Activated naive CD8-positive, alpha-beta T cell treated with anti-CD3 and anti-CD28 coated beads, Interleukin-2, amount 10 ng/mL, durations not matched to agents 7 days and 5 days (primary cell): ENCODE data around the gene ADRA2B. TPM values are rescaled to one million over a fixed set of nuclear protein-coding genes. Genes with fewer than 3 reads are reported as not detected.
A peak's percentile ranks its signal among the peaks of the same experiment; 100 is the strongest.

Experiments
- ATAC-seq: fragments of 150-1000 bp; cut with Tn5 transposase; one replicate; pipeline ENCODE4 v1.10.0; 2021; ENCODE audit warnings: low read depth, moderate library complexity
- POLR2A ChIA-PET: fragments of 350-600 bp; sonication (Branson Sonifier 250); formaldehyde crosslinking; loops from one replicate; lab custom pipeline; 2021; ENCODE audit warnings: antibody characterized with exemption; lab: Charles Lee
- DNase-seq: peaks from one replicate; pipeline ENCODE4 v3.0.0; 2021
- H3K27ac Mint-ChIP-seq: one replicate; pipeline ENCODE4 v1.8.0; 2022; ENCODE audit warnings: mild to moderate bottlenecking, mixed read lengths
- H3K27me3 Mint-ChIP-seq: one replicate; pipeline ENCODE4 v1.8.0; 2022; ENCODE audit warnings: mild to moderate bottlenecking, moderate library complexity, mixed read lengths
- H3K36me3 Mint-ChIP-seq: one replicate; pipeline ENCODE4 v1.8.0; 2021; ENCODE audit warnings: mild to moderate bottlenecking, mixed read lengths
- H3K4me1 Mint-ChIP-seq: one replicate; pipeline ENCODE4 v1.8.0; 2021; ENCODE audit warnings: mixed read lengths
- H3K4me3 Mint-ChIP-seq: one replicate; pipeline ENCODE4 v1.8.0; 2022; ENCODE audit warnings: mild to moderate bottlenecking, moderate library complexity, mixed read lengths
- H3K9me3 Mint-ChIP-seq: one replicate; pipeline ENCODE4 v1.8.0; 2021; ENCODE audit warnings: mixed read lengths
- total RNA-seq, 2 experiments: library from RNA; stranded (reverse); gene quantifications; one replicate each; pipeline ENCODE4 v1.2.3, GENCODE V29; 2021

Gene ADRA2B
- total RNA-seq, 2 experiments from 2014 or later, result 0.17 to 0.26 TPM

GRCh38 chr2:96139181-96139758 is 22.9 kb upstream of the ADRA2B start:
- POLR2A ChIA-PET, result interaction anchor here (0.9 to 5.5 kb wide), 5 partner anchors 8 to 69 kb away, joined by 3 to 63 read pairs (median 10); partner anchors contain the start of gene STARD7
- no peaks in the 10 kb centered on the region for H3K27me3 Mint-ChIP-seq
- H3K9me3 Mint-ChIP-seq, result no peaks in the 10 kb centered on the region
- ATAC-seq, result no peak
- peaks cover 13% of the 10 kb centered on the region for H3K4me1 Mint-ChIP-seq
- peak overlapping the region; percentile 30 for H3K27ac Mint-ChIP-seq
- DNase-seq, result no peak
- H3K36me3 Mint-ChIP-seq, result no peaks in the 10 kb centered on the region
- no peak overlapping the region for H3K4me3 Mint-ChIP-seq

DNA sequence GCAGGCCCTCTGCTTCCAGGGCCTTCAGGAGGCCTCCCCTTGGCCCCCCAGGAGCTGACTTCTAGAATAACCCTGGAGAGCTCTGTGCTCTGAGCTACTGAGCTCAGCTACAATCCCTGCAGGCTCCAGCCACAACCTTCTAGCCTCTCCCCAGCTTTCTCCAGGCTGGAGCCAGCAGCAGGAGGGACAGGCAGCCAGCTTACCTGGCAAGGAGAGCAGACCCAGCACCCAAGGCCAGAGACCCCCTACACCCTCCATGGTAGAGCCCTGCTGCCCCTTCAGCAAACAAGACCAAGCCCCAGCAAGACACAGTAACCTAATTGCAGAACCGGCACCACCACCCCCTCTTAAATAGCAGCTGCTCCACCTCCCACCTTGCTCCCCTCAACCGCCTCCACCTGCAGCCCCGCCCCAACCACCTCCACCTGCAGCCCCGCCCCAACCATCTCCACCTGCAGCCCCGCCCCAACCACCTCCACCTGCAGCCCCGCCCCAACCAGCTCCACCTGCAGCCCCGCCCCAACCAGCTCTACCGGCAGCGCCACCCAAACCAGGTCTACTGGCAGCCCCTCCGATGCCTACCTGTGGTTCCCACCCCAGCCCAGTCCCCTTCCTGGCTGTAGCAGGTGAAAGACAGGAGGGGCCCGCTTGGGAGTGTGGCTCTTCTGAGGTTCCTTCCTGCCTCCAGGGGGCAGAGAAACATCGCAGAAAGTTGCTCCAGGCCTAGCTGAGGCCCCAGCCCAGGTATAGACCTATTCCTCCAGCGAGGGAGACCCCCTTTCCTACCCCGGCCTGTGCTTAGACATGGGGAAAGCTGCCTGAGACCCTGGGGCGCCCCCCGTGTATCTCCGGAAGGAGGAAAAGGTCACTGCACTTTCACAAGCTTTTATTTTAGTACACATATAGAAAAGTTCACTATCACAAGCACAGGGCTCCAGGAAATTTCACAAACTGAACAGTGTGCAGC is 22.1 kb upstream of the ADRA2B start, which contains the start of gene ASTL:
TSS of gene ASTL (minus strand) at position 324 of the 967 bp plus-strand sequence. CDS start at position 258, 66 bp downstream.
- H3K4me1 Mint-ChIP-seq, result peaks cover 6% of the 10 kb centered on the region
- H3K27ac Mint-ChIP-seq, result peak within 1 kb of the TSS; percentile 30
- H3K9me3 Mint-ChIP-seq, result no peaks in the 10 kb centered on the region
- no peaks in the 10 kb centered on the region for H3K36me3 Mint-ChIP-seq
- no peaks in the 10 kb centered on the region for H3K27me3 Mint-ChIP-seq
- DNase-seq (no peak), ATAC-seq (peak; percentile 55)
- no peak within 1 kb of the TSS for H3K4me3 Mint-ChIP-seq
- POLR2A ChIA-PET, result interaction anchor here (0.7 to 5.5 kb wide), 7 partner anchors 9 to 70 kb away, joined by 3 to 63 read pairs (median 8); partner anchors contain the start of gene STARD7

- POLR2A ChIA-PET, result interaction anchor here (0.7 to 5.5 kb wide), 5 partner anchors 10 to 71 kb away, joined by 3 to 63 read pairs (median 10); partner anchors contain the start of gene STARD7
- H3K4me3 Mint-ChIP-seq, result no peak overlapping the region
- no peaks in the 10 kb centered on the region for H3K4me1 Mint-ChIP-seq
- H3K27me3 Mint-ChIP-seq, result no peaks in the 10 kb centered on the region
- no peak overlapping the region for H3K27ac Mint-ChIP-seq
- no peak for DNase-seq
- no peak for ATAC-seq
- H3K36me3 Mint-ChIP-seq, result no peaks in the 10 kb centered on the region
- H3K9me3 Mint-ChIP-seq, result no peaks in the 10 kb centered on the region
Measured at GRCh38 chr2:96137321-96138178, 21.2 kb upstream of the ADRA2B start.

DNA sequence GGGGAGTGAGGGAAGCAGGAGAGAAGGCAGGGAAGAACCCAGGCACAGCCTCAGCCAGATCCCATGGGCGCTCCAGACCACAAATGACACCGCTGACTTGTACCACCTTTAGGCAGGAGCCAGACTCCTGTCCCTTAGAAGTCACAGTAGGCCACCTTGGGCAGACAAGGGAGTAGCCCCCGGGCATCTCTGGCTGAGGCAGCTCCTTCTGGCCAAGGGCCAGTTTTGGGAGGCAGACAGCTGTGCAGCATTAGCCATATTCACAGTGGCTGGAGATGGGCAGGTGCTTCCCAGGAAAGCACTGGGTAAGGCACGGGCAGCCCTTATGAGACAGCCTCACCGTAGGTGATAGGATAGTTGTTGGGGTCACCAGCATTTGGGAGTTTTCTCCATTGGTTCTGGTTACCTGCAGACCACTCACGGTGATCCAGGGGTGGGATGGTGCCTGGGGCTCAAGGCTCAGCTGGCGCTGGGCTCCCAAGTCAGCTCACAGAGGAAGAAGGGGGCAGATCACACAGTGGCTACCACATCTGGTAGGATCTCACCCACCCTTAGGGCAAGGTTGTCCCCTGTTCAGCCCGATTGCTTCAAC is 19.9 kb upstream of the ADRA2B start:
- Mint-ChIP-seq H3K36me3 (no peaks in the 10 kb centered on the region), H3K27me3 (no peaks in the 10 kb centered on the region), H3K4me1 (no peaks in the 10 kb centered on the region), H3K9me3 (no peaks in the 10 kb centered on the region), H3K4me3 (no peak overlapping the region), H3K27ac (no peak overlapping the region)
- POLR2A ChIA-PET, result interaction anchor here (4.0 kb wide), 1 partner anchor 11 kb away, joined by 16 read pairs; no protein-coding TSS in a partner anchor
- DNase-seq, result no peak
- ATAC-seq, result no peak

DNA sequence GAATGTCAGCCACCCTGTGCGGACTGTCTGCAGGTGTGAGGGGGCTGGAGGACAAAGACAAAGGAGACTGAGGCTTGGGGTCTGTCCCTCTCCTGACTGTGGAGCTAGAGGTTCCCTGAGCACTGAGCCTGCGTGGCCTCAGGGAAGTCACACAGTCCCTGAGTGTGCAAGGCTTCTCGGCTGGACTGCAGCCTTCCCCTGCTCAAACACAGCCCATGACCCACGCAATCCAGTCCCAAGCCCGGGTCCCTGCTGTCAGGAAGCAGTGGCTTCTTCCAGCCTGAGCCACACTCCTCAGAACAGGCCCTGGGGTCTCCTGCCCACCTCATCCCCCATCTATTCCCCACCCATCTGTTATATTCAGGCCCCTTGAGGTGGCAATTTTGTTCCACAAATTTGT is 19.2 kb upstream of the ADRA2B start:
- Mint-ChIP-seq H3K27ac (no peak overlapping the region), H3K9me3 (no peaks in the 10 kb centered on the region), H3K27me3 (no peaks in the 10 kb centered on the region), H3K4me3 (no peak overlapping the region), H3K4me1 (peaks cover 2% of the 10 kb centered on the region), H3K36me3 (no peaks in the 10 kb centered on the region)
- ATAC-seq, result no peak
- POLR2A ChIA-PET, result no interaction called here
- no peak for DNase-seq

GRCh38 chr2:96135171-96135570 is 18.8 kb upstream of the ADRA2B start:
- no peaks in the 10 kb centered on the region for H3K9me3 Mint-ChIP-seq
- H3K27ac Mint-ChIP-seq, result no peak overlapping the region
- H3K27me3 Mint-ChIP-seq, result no peaks in the 10 kb centered on the region
- H3K4me3 Mint-ChIP-seq, result no peak overlapping the region
- POLR2A ChIA-PET, result no interaction called here
- DNase-seq, result no peak
- H3K36me3 Mint-ChIP-seq, result no peaks in the 10 kb centered on the region
- no peak for ATAC-seq
- H3K4me1 Mint-ChIP-seq, result peaks cover 6% of the 10 kb centered on the region

DNA sequence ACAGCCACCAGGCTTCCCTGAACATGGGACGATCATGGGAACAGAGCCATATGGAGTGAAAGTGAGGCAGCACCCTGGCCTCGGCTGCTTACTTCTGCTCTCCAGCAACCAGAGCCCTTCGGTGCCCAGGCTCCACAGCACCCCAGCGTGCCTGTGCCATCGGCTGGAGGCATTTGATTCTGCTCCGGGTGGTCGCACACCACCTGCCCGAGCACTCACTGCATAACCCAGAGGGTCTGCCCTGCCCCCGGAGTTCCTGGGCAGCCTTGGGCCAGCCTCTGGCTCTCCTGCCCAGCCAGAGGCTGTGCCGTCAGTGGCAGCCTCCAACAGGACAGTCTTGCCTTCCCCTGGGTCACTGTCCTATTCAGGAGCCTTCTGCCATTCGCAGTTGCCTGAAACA is 18.1 kb upstream of the ADRA2B start:
- DNase-seq, result no peak
- Mint-ChIP-seq H3K4me3 (no peak overlapping the region), H3K27me3 (no peaks in the 10 kb centered on the region), H3K27ac (no peak overlapping the region), H3K4me1 (peaks cover 6% of the 10 kb centered on the region), H3K9me3 (no peaks in the 10 kb centered on the region), H3K36me3 (no peaks in the 10 kb centered on the region)
- POLR2A ChIA-PET, result no interaction called here
- no peak for ATAC-seq

DNA sequence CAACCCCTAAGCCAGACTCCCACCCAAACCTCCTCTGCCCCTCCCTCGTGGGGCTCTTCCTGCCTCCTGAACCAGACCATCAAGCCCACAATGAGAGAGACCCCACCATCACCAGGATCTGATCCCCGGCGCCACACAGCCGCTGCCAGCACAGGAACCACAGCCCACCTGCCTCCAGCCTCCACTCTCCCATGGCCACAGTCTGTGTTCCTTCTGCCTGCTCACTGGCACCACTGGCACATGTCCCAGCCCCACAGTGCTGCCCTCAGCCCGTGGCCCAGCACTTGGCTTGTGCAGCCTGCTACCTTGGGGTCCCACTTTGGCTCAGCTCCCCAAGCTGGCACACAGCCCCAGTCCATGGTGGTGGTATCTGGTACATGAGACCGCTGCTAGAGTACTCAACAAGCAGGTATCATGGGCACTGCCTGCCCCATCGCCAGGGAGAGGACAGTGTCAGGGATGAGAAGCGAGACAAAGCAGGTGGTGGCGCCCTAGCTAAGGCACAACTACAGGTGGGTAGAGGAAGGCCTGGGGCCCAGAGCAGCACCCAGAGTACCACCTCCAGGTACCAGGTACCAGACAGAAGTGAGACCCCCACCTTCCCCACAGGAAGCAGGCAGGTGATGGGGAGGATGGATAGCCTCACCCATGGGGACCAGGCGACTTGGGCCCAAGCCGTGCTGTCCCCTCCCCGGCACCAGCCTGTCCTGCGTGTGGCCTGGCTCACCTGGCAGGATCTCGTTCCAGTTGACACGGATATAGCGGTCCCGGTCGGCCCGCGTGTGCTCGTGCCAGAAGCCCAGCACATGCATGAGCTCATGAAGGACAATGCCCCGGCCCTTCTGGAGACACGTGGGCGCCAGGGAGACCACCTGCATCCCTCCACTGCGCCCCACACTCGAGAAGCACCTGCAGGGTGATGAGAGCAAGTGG is 15.7 kb upstream of the ADRA2B start:
- H3K27me3 Mint-ChIP-seq, result no peaks in the 10 kb centered on the region
- H3K4me1 Mint-ChIP-seq, result peaks cover 6% of the 10 kb centered on the region
- ATAC-seq (no peak), DNase-seq (no peak)
- no peaks in the 10 kb centered on the region for H3K36me3 Mint-ChIP-seq
- no peak overlapping the region for H3K4me3 Mint-ChIP-seq
- no peaks in the 10 kb centered on the region for H3K9me3 Mint-ChIP-seq
- H3K27ac Mint-ChIP-seq, result peak overlapping the region; percentile 45
- POLR2A ChIA-PET, result interaction anchor here (0.6 kb wide), 1 partner anchor 51 kb away, joined by 5 read pairs; no protein-coding TSS in a partner anchor

DNA sequence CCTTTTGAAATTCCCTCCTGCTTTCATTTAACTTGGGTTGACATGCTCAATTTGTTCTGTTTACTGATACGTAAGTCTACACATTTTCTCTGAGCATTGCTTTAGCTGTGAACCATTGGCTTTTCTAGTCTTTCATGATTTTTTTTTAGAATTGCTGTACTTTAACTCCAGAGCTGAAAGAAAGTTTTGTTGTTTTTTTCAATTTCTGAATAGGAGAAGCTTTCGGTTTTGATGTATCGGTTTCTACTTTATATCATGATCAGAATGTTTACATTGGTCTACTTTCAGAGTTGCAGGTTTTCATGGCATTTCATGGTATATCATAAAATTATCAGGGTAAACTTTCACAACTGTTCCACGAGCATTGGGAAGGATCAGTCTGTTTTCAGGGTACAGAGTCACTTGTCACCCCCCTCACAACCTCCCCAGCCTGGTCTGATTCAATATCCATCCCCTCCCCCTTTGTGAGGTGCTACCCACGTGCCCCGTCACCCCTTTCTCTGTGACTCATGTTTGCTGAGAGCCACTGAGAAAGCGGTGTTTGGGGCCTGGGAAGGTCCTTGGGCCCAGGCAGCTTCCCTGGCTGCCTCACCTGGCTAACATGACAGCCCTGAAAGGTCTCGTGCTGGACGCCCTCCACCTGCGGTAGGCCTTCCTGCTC is 14.9 kb upstream of the ADRA2B start:
- no peak for ATAC-seq
- Mint-ChIP-seq H3K36me3 (no peaks in the 10 kb centered on the region), H3K4me3 (no peak overlapping the region), H3K27me3 (no peaks in the 10 kb centered on the region), H3K4me1 (peaks cover 6% of the 10 kb centered on the region), H3K27ac (no peak overlapping the region), H3K9me3 (no peaks in the 10 kb centered on the region)
- POLR2A ChIA-PET, result interaction anchor here (0.6 kb wide), 1 partner anchor 52 kb away, joined by 5 read pairs; no protein-coding TSS in a partner anchor
- DNase-seq, result no peak

DNA sequence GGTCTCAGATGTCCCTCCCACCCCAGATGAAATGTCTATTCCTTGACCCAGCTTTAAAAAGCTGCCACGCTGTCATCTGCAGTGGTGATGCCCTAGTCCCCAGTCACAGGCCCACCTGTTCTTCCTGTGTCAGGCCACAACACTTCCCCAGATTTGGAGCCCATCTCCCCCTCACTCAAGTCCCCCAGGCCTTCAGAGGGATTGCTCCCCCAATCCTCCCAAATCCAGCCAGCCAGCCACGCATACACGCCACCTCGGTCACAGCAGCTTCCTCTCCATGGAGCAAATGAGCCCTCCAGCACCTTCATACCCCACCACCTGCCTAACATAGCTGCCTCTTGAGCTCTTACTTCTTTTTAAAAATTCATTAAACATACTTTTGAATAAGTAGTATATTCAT is 14.1 kb upstream of the ADRA2B start:
- no peaks in the 10 kb centered on the region for H3K9me3 Mint-ChIP-seq
- peak overlapping the region; percentile 54 for H3K27ac Mint-ChIP-seq
- peaks cover 6% of the 10 kb centered on the region for H3K4me1 Mint-ChIP-seq
- no peaks in the 10 kb centered on the region for H3K36me3 Mint-ChIP-seq
- POLR2A ChIA-PET, result interaction anchor here (1.2 kb wide), 1 partner anchor 13 kb away, joined by 3 read pairs; no protein-coding TSS in a partner anchor
- DNase-seq (no peak), ATAC-seq (no peak)
- no peak overlapping the region for H3K4me3 Mint-ChIP-seq
- no peaks in the 10 kb centered on the region for H3K27me3 Mint-ChIP-seq

GRCh38 chr2:96129528-96130120 is 13.3 kb upstream of the ADRA2B start:
- Mint-ChIP-seq H3K27ac (no peak overlapping the region), H3K9me3 (no peaks in the 10 kb centered on the region), H3K4me1 (peaks cover 6% of the 10 kb centered on the region), H3K27me3 (no peaks in the 10 kb centered on the region), H3K4me3 (no peak overlapping the region), H3K36me3 (no peaks in the 10 kb centered on the region)
- POLR2A ChIA-PET, result interaction anchor here (1.2 kb wide), 1 partner anchor 14 kb away, joined by 3 read pairs; no protein-coding TSS in a partner anchor
- DNase-seq, result no peak
- ATAC-seq, result no peak
